GM15510 (cell line): ENCODE measurements around the gene ZNF14.

ENCODE experiments used
- POLR2A ChIP-seq: IDR thresholded peaks from 3 replicates; pipeline ENCODE4 v1.6.1; 2011; ENCODE audit warnings: borderline replicate concordance; ENCODE audit not compliant: insufficient read length; ENCODE audit errors: extremely low read depth

Gene ZNF14

GRCh38 chr19:19732579-19733501 lies at the start of gene ZNF14:
Gene ZNF14, minus strand, starts transcription at chr19:19733112. Its CDS starts 154 bp downstream, at chr19:19732958.
- TF ChIP-seq POLR2A: peak; percentile 88

GRCh38 chr19:19778666-19779065 lies 45.8 kb upstream of the ZNF14 start:
- TF ChIP-seq POLR2A: no peak

GRCh38 chr19:19777692-19778091 lies 44.8 kb upstream of the ZNF14 start:
- TF ChIP-seq POLR2A: no peak

DNA sequence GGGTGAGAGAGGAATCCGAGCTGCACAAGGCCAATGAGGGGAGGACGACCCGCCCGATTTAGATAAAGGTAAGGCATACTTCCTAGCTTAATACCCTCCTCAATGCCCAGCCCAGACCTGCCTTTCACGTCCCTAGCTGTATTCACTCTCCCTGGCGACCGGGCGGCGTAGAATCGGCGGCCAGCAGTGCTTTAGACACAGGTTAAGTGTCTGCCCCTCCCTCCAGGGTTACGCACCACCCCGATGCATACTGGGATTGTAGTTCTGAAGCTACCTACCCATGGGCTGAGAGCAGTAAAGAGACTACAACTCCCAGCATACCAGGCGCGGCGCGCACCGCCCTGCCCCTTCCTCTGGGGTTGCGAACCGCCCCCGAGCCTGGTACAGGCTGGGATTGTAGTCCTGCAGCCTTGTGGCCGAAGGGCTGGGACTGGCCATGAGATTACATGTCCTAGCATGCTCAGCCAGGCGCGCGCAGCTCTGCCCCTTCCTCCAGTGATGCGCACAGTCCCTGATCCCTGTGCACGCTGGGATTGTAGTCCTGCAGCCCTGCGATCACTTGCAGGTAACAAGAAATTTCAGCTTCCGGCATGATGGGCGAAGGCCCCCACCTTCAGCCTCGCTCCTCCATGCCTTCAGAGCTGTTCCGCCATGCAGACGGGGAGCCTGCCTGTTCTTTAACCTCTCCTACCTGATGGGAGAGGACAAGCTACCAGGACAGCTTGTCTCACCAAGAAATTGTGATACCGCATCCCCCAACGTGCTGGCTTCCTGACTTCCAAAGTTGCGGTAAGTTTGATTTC lies 43.5 kb upstream of the ZNF14 start:
- peak; percentile 72 for TF ChIP-seq POLR2A

- TF ChIP-seq POLR2A: no peak
These were observed 42.9 kb upstream of the ZNF14 start for GRCh38 chr19:19775891-19776205.

DNA sequence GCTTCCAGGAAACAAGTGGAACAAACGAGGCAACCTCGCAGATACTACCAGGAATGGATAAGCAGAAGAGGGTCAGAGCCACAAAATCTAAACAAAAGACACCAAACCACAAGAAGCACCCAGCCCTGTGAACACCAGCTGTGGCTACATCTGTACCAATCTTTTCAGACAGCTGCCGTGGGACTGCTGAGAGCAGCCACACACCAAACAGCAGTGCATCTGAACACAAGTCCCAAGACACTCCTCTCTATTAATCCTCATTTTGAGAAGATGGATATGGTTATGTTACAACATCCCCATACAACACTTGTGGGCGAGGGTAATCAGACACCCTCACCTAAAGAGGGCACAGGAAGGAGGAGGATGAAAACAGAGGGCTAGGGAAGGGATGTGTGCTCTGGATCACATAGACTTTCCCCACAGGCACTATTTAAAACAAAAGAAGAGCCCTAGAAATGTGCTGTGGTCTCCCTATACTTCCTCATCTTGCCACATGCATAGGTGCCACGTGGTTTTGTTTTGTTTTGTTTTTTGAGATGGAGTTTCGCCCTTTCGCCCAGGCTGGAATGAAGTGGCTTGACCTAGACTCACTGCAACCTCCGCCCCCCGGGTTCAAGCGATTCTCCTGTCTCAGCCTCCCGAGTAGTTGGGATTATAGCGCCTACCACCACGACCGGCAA lies 41.6 kb upstream of the ZNF14 start:
- TF ChIP-seq POLR2A: no peak

- no peak for TF ChIP-seq POLR2A
These were observed 25.3 kb upstream of the ZNF14 start for GRCh38 chr19:19758164-19758563.

GRCh38 chr19:19752760-19753403 lies 20.0 kb upstream of the ZNF14 start:
- no peak for TF ChIP-seq POLR2A

DNA sequence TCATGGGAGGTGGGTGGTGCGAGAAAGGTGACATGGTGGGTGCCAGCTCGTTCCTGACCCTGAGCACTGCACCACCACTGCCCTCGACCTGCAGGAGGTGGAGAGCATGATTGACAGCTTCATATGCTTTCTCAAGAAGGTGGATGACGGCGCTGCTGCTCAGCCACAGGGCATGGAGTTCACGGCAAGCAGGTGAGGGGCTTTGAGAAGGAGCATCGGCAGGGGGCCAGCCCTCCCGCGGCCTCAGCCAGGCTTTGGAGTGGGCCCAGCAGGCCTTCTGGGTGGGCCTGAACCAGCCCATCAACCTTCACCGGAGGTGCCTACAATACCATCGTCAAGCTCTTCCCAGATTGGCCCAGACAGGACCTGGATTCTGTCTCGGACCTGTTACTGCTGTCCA lies 18.9 kb upstream of the ZNF14 start:
- no peak for TF ChIP-seq POLR2A

DNA sequence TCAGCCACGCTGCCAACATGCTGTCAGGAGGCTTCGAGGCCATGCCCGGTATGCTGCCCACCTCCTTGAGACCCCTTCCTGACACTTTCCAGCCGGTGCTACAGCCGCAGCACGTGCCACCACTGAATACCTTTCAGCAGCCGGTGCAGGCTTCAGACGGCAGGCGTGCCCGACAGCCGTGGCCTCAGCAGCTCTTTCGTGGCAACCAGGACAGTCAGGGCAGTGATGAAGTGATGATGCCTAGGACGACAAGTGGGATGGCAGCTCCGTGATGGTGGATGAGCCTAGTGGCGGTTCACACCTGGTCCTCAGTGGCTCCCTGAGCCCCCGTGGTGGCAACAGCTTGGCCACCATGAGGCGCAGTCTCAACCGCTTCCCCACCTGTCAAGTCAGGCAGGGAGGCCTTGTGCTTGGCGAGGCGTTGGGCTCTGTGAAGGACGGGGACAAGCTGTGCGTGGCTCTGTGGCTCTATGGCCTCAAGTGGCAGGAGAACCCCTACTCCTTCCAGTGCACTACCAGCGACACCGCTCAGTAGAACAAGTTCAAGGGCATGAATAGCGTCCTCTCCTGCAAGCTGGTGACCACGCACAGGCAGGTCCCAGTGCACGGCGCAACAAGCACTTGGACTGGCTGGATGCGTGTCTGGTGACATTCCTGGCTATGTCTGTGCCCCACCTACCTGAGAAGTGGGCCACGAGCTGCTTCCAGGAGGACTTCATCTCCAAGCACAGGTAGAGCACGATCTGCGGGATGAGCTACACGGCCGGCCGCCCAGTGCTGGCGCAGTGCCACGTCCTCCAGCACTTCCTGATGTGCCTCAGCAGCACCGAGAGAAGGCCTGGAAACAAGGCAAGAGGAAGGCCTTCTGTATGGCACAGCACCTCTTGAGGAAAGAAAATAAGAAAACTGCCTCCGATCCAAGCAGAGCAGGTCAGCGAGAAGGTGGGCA lies 18.2 kb upstream of the ZNF14 start:
- TF ChIP-seq POLR2A: no peak

GRCh38 chr19:19749908-19750841 lies 17.3 kb upstream of the ZNF14 start:
- TF ChIP-seq POLR2A: no peak

GRCh38 chr19:19749117-19749907 lies 16.4 kb upstream of the ZNF14 start:
- no peak for TF ChIP-seq POLR2A
